ENCODE data around the gene ELOB.

ELOB gene

GRCh38 chr16:2766430-2767139 lies 10.5 kb downstream of the ELOB start:
- no peak for DNase-seq

GRCh38 chr16:2765462-2766404 lies 11.3 kb downstream of the ELOB start:
- DNase-seq, result no peak

GRCh38 chr16:2764718-2765117 lies 12.4 kb downstream of the ELOB start:
- DNase-seq, result no peak

GRCh38 chr16:2763173-2763572 lies 13.9 kb downstream of the ELOB start:
- DNase-seq, result no peak

- no peak for DNase-seq
Observed at GRCh38 chr16:2762711-2763110, 14.4 kb downstream of the ELOB start.

- no peak for DNase-seq
Observed at GRCh38 chr16:2761886-2762583, 15.0 kb downstream of the ELOB start.

GRCh38 chr16:2761472-2761871 lies 15.6 kb downstream of the ELOB start:
- no peak for DNase-seq

GRCh38 chr16:2757344-2757743 lies 19.7 kb downstream of the ELOB start:
- no peak for DNase-seq

GRCh38 chr16:2756288-2757015 lies 20.6 kb downstream of the ELOB start:
- DNase-seq, result no peak

- no peak for DNase-seq
Observed at GRCh38 chr16:2755158-2755557, 21.9 kb downstream of the ELOB start.

- DNase-seq, result no peak
Observed at GRCh38 chr16:2753733-2754020, 23.4 kb downstream of the ELOB start.

GRCh38 chr16:2752850-2753732 lies 24.0 kb downstream of the ELOB start:
- peak; percentile 70 for DNase-seq

GRCh38 chr16:2752035-2752849 lies 24.8 kb downstream of the ELOB start, which contains the start of gene SRRM2:
SRRM2 (plus strand) TSS chr16:2752638; CDS start chr16:2756365, 3,727 bp downstream.
- peak; percentile 96 for DNase-seq

GRCh38 chr16:2751577-2752034 lies 25.5 kb downstream of the ELOB start:
- no peak for DNase-seq

GRCh38 chr16:2749936-2750335 lies 27.1 kb downstream of the ELOB start:
- DNase-seq, result no peak

GRCh38 chr16:2749476-2749875 lies 27.6 kb downstream of the ELOB start:
- no peak for DNase-seq

GRCh38 chr16:2748757-2749455 lies 28.2 kb downstream of the ELOB start:
- DNase-seq, result no peak

GRCh38 chr16:2745961-2746360 lies 31.1 kb downstream of the ELOB start:
- no peak for DNase-seq

GRCh38 chr16:2745116-2745890 lies 31.8 kb downstream of the ELOB start:
- no peak for DNase-seq
